Measurements from ENCODE around the gene UBE2G2.

The UBE2G2 gene

GRCh38 chr21:44755227-44755626 lies 46.4 kb downstream of the UBE2G2 start:
- Histone ChIP-seq H3K9me3 (ENCODE audit: insufficient read depth, low read length, severe bottlenecking) (no peaks in the 10 kb centered on the region), H2AFZ (ENCODE audit: low read depth, low read length) (no peak overlapping the region), H4K20me1 (ENCODE audit: insufficient read depth, low read length) (no peaks in the 10 kb centered on the region; the same call in 1 of the 2 replicates), H3K4me1 (ENCODE audit: insufficient read depth, low read length) (no peaks in the 10 kb centered on the region), H3K4me3 (ENCODE audit: low read depth in 1 of 2, low read length in 2 of 2) (no peak overlapping the region), H3K79me2 (ENCODE audit: insufficient read depth, low read length) (no peaks in the 10 kb centered on the region), H3K9ac (ENCODE audit: low read depth, low read length) (no peak overlapping the region), H3K27me3 (ENCODE audit: insufficient read depth, low read length, poor library complexity) (no peaks in the 10 kb centered on the region), H3K36me3 (ENCODE audit: insufficient read depth, low read length) (no peaks in the 10 kb centered on the region), H3K27ac (ENCODE audit: low read length) (no peak overlapping the region), H3K4me2 (ENCODE audit: insufficient read depth, low read length) (no peak overlapping the region)
- TF ChIP-seq CTCF (IDR thresholded peaks at IDR 0.05; ENCODE audit: borderline replicate concordance, extremely low read depth, low read length, poor library complexity, severe bottlenecking) (no peak), EZH2 (IDR thresholded peaks at IDR 0.05; ENCODE audit: borderline replicate concordance, low read depth, low read length, severe bottlenecking) (no peak)
- no peak for DNase-seq
- no peak for ATAC-seq (ENCODE audit: insufficient read depth, low read depth)

DNA sequence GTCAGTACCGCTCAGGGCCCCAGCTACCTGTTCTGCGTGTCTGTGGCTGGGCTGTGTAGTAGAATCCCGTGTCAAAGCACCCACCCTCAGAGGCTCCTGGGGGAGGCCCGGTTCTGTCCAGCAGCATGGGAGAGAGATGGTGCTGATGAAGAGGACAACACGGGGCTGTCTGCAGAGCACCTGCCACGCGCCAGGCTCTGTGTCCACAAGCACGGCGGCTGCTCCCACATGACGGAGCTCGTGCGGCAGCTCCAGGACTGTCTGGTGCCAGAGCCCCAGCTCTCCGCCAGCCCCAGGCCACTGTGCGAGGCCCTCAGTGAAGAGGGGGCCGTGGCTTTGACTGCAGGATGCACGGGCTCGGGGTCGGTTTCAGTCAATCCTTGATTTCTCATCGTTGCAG lies 48.3 kb downstream of the UBE2G2 start:
- Histone ChIP-seq H3K36me3 (ENCODE audit: insufficient read depth, low read length) (no peaks in the 10 kb centered on the region), H3K4me3 (ENCODE audit: low read depth in 1 of 2, low read length in 2 of 2) (no peak overlapping the region), H3K27ac (ENCODE audit: low read length) (no peak overlapping the region), H3K9me3 (ENCODE audit: insufficient read depth, low read length, severe bottlenecking) (no peaks in the 10 kb centered on the region), H3K4me1 (ENCODE audit: insufficient read depth, low read length) (no peaks in the 10 kb centered on the region), H3K27me3 (ENCODE audit: insufficient read depth, low read length, poor library complexity) (no peaks in the 10 kb centered on the region), H2AFZ (ENCODE audit: low read depth, low read length) (no peak overlapping the region), H3K4me2 (ENCODE audit: insufficient read depth, low read length) (no peak overlapping the region), H4K20me1 (ENCODE audit: insufficient read depth, low read length) (no peaks in the 10 kb centered on the region; the same call in 1 of the 2 replicates), H3K79me2 (ENCODE audit: insufficient read depth, low read length) (no peaks in the 10 kb centered on the region), H3K9ac (ENCODE audit: low read depth, low read length) (no peak overlapping the region)
- TF ChIP-seq CTCF (IDR thresholded peaks at IDR 0.05; ENCODE audit: borderline replicate concordance, extremely low read depth, low read length, poor library complexity, severe bottlenecking) (no peak), EZH2 (IDR thresholded peaks at IDR 0.05; ENCODE audit: borderline replicate concordance, low read depth, low read length, severe bottlenecking) (no peak)
- DNase-seq (no peak), ATAC-seq (ENCODE audit: insufficient read depth, low read depth) (no peak)

GRCh38 chr21:44752671-44753235 lies 48.9 kb downstream of the UBE2G2 start:
- Histone ChIP-seq H3K9ac (ENCODE audit: low read depth, low read length) (no peak overlapping the region), H4K20me1 (ENCODE audit: insufficient read depth, low read length) (no peaks in the 10 kb centered on the region), H3K4me2 (ENCODE audit: insufficient read depth, low read length) (no peak overlapping the region), H3K27me3 (ENCODE audit: insufficient read depth, low read length, poor library complexity) (no peaks in the 10 kb centered on the region), H3K36me3 (ENCODE audit: insufficient read depth, low read length) (no peaks in the 10 kb centered on the region), H3K9me3 (ENCODE audit: insufficient read depth, low read length, severe bottlenecking) (no peaks in the 10 kb centered on the region), H3K4me1 (ENCODE audit: insufficient read depth, low read length) (no peaks in the 10 kb centered on the region), H3K4me3 (ENCODE audit: low read depth in 1 of 2, low read length in 2 of 2) (no peak overlapping the region), H3K79me2 (ENCODE audit: insufficient read depth, low read length) (no peaks in the 10 kb centered on the region), H2AFZ (ENCODE audit: low read depth, low read length) (no peak overlapping the region), H3K27ac (ENCODE audit: low read length) (no peak overlapping the region)
- no peak for TF ChIP-seq EZH2 (IDR thresholded peaks at IDR 0.05; ENCODE audit: borderline replicate concordance, low read depth, low read length, severe bottlenecking)
- no peak for TF ChIP-seq CTCF (IDR thresholded peaks at IDR 0.05; ENCODE audit: borderline replicate concordance, extremely low read depth, low read length, poor library complexity, severe bottlenecking)
- DNase-seq (no peak), ATAC-seq (ENCODE audit: insufficient read depth, low read depth) (no peak)
